WTC11 (cell line): ENCODE results near the gene KNDC1. TPM values are rescaled to one million over a fixed set of nuclear protein-coding genes. Genes with fewer than 3 reads are reported as not detected.

Source experiments
- ATAC-seq: fragments of 200-7000 bp; cut with Tn5 transposase; 2 replicates; pipeline ENCODE4 v1.10.0; 2021; ENCODE audit warnings: mild to moderate bottlenecking, moderate library complexity
- CTCF ChIA-PET: fragments of 300-600 bp; sonication (Branson Sonifier 250); formaldehyde crosslinking; loops from one replicate; lab custom pipeline; 2021; ENCODE audit warnings: antibody characterized with exemption; lab: Charles Lee
- POLR2A ChIA-PET: fragments of 350-600 bp; sonication (Branson Sonifier 250); formaldehyde crosslinking; loops from one replicate; lab custom pipeline; 2021; ENCODE audit warnings: antibody characterized with exemption; lab: Charles Lee
- DNase-seq: peaks from one replicate; pipeline ENCODE4 v3.0.0; 2021; ENCODE audit warnings: low spot score
- H3K27ac Mint-ChIP-seq: 2 replicates; pipeline ENCODE4 v1.8.0; 2021; ENCODE audit warnings: mixed read lengths
- H3K27me3 Mint-ChIP-seq: 2 replicates; pipeline ENCODE4 v1.8.0; 2021; ENCODE audit warnings: low read depth, mild to moderate bottlenecking, moderate library complexity, mixed read lengths
- H3K36me3 Mint-ChIP-seq: 2 replicates; pipeline ENCODE4 v1.8.0; 2021; ENCODE audit warnings: mixed read lengths
- H3K4me1 Mint-ChIP-seq: 2 replicates; pipeline ENCODE4 v1.8.0; 2022; ENCODE audit warnings: mixed read lengths
- H3K4me3 Mint-ChIP-seq: 2 replicates; pipeline ENCODE4 v1.8.0; 2021; ENCODE audit warnings: mild to moderate bottlenecking, moderate library complexity, mixed read lengths
- H3K9me3 Mint-ChIP-seq: 2 replicates; pipeline ENCODE4 v1.8.0; 2021; ENCODE audit warnings: mixed read lengths
- AFF4 ChIP-seq: sonication (generic); formaldehyde crosslinking; IDR thresholded peaks from 2 replicates; pipeline ENCODE4 v1.8.1; 2023; ENCODE audit warnings: mild to moderate bottlenecking, missing genetic modification reagents, borderline replicate concordance
- FOXP4 ChIP-seq: sonication (generic); formaldehyde crosslinking; IDR thresholded peaks from 2 replicates; pipeline ENCODE4 v1.8.0; 2022; ENCODE audit warnings: mild to moderate bottlenecking, missing genetic modification reagents
- GRHL2 ChIP-seq: fragments of 250-450 bp; sonication (Bioruptor Pico); IDR thresholded peaks from 2 replicates; pipeline ENCODE4 v1.8.0; 2022; ENCODE audit warnings: mild to moderate bottlenecking, moderate library complexity; ENCODE audit not compliant: insufficient replicate concordance, severe bottlenecking
- JUN ChIP-seq: sonication (generic); formaldehyde crosslinking; IDR thresholded peaks from 2 replicates; pipeline ENCODE4 v1.8.0; 2023; ENCODE audit warnings: mild to moderate bottlenecking, missing genetic modification reagents
- MYBL2 ChIP-seq: sonication (generic); formaldehyde crosslinking; IDR thresholded peaks from 2 replicates; pipeline ENCODE4 v1.8.1; 2023; ENCODE audit warnings: mild to moderate bottlenecking, moderate library complexity, missing genetic modification reagents
- NFATC4 ChIP-seq: fragments of 250-450 bp; sonication (Bioruptor Pico); IDR thresholded peaks from 2 replicates; pipeline ENCODE4 v1.9.0; 2021; ENCODE audit warnings: mild to moderate bottlenecking
- NR3C1 ChIP-seq: sonication (generic); formaldehyde crosslinking; conservative IDR thresholded peaks from 2 replicates; pipeline ENCODE4 v1.8.1; 2023; ENCODE audit warnings: low read depth, mild to moderate bottlenecking, missing genetic modification reagents
- PREB ChIP-seq: sonication (generic); formaldehyde crosslinking; IDR thresholded peaks from 2 replicates; pipeline ENCODE4 v1.8.1; 2022; ENCODE audit warnings: mild to moderate bottlenecking, missing genetic modification reagents, moderate library complexity, borderline replicate concordance
- PRRX2 ChIP-seq: fragments of 250-450 bp; sonication (Bioruptor Pico); IDR thresholded peaks from 2 replicates; pipeline ENCODE4 v1.8.0; 2021; ENCODE audit warnings: mild to moderate bottlenecking
- RELA ChIP-seq: sonication (generic); formaldehyde crosslinking; IDR thresholded peaks from 2 replicates; pipeline ENCODE4 v1.8.1; 2022; ENCODE audit warnings: missing genetic modification reagents, mild to moderate bottlenecking, borderline replicate concordance
- RORB ChIP-seq: fragments of 250-450 bp; sonication (Bioruptor Pico); IDR thresholded peaks from 2 replicates; pipeline ENCODE4 v1.9.0; 2021; ENCODE audit warnings: mild to moderate bottlenecking
- SP1 ChIP-seq: sonication (generic); formaldehyde crosslinking; conservative IDR thresholded peaks from 2 replicates; pipeline ENCODE4 v1.8.1; 2022; ENCODE audit warnings: missing genetic modification reagents
- TCF7 ChIP-seq: sonication (generic); formaldehyde crosslinking; IDR thresholded peaks from 2 replicates; pipeline ENCODE4 v1.8.0; 2022; ENCODE audit warnings: mild to moderate bottlenecking, low read depth, missing genetic modification reagents, moderate library complexity
- TEAD4 ChIP-seq: sonication (generic); formaldehyde crosslinking; IDR thresholded peaks from 2 replicates; pipeline ENCODE4 v1.8.0; 2022; ENCODE audit warnings: mild to moderate bottlenecking, missing genetic modification reagents
- ZNF232 ChIP-seq: sonication (generic); formaldehyde crosslinking; IDR thresholded peaks from 2 replicates; pipeline ENCODE4 v1.8.0; 2022; ENCODE audit warnings: mild to moderate bottlenecking, missing genetic modification reagents
- ZNF317 ChIP-seq: sonication (generic); formaldehyde crosslinking; IDR thresholded peaks from 2 replicates; pipeline ENCODE4 v1.8.1; 2023; ENCODE audit warnings: low read depth, mild to moderate bottlenecking, moderate library complexity, missing genetic modification reagents, borderline replicate concordance
- ZNF396 ChIP-seq: fragments of 250-450 bp; sonication (Bioruptor Pico); IDR thresholded peaks from 2 replicates; pipeline ENCODE4 v1.8.0; 2021; ENCODE audit warnings: mild to moderate bottlenecking, moderate library complexity, borderline replicate concordance
- ZNF423 ChIP-seq: fragments of 250-450 bp; sonication (Bioruptor Pico); IDR thresholded peaks from 2 replicates; pipeline ENCODE4 v2.1.2; 2022; ENCODE audit warnings: mild to moderate bottlenecking, moderate library complexity
- total RNA-seq: library from RNA; stranded (reverse); gene quantifications from 3 replicates; pipeline ENCODE4 v1.2.3, GENCODE V29; 2021
- TF ChIP-seq, protein P1 (sequence below): sonication (generic); formaldehyde crosslinking; IDR thresholded peaks from 2 replicates; pipeline ENCODE4 v1.8.1; 2022; ENCODE audit warnings: low read depth, missing genetic modification reagents, borderline replicate concordance
- TF ChIP-seq, protein P2 (sequence below): sonication (generic); formaldehyde crosslinking; IDR thresholded peaks from 2 replicates; pipeline ENCODE4 v1.8.0; 2022; ENCODE audit warnings: missing genetic modification reagents
- TF ChIP-seq, protein P3 (sequence below): fragments of 250-450 bp; sonication (Bioruptor Pico); IDR thresholded peaks from 2 replicates; pipeline ENCODE4 v1.8.0; 2021; ENCODE audit warnings: mild to moderate bottlenecking

Gene KNDC1
- total RNA-seq, 1 experiment from 2014 or later: 26.6 TPM

DNA sequence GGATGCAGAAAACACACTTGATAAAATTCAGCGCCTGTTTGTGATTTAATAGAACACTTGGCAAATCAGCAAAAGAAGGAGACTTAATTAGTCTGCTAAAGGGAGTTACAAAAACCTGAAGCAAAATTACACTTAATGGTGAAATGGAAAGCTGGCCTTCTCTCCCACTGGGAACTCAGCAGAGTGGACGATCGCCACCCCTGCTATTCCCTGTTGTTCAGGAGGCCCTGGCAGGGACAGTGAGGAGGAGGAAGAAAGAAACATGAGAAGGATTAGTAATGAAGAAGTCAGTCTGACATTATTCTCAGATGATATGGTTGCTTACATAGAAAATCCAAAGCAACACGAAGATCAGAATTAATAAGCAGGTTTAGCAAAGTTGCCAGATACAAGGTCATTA is 5.6 kb upstream of the KNDC1 start:
- ATAC-seq: no peak
- peaks cover 8% of the 10 kb centered on the region for H3K27me3 Mint-ChIP-seq
- H3K4me1 Mint-ChIP-seq: peaks cover 43% of the 10 kb centered on the region
- ChIA-PET POLR2A (no interaction called here), CTCF (no interaction called here)
- no peak overlapping the region for H3K27ac Mint-ChIP-seq
- TF ChIP-seq, protein P1, sequence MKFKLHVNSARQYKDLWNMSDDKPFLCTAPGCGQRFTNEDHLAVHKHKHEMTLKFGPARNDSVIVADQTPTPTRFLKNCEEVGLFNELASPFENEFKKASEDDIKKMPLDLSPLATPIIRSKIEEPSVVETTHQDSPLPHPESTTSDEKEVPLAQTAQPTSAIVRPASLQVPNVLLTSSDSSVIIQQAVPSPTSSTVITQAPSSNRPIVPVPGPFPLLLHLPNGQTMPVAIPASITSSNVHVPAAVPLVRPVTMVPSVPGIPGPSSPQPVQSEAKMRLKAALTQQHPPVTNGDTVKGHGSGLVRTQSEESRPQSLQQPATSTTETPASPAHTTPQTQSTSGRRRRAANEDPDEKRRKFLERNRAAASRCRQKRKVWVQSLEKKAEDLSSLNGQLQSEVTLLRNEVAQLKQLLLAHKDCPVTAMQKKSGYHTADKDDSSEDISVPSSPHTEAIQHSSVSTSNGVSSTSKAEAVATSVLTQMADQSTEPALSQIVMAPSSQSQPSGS (CRISPR knock-in tag): no peak
- TF ChIP-seq NR3C1 (CRISPR knock-in tag) (no peak), MYBL2 (no peak), RELA (CRISPR knock-in tag) (no peak), RORB (no peak), NFATC4 (CRISPR knock-in tag) (no peak), AFF4 (CRISPR knock-in tag) (no peak), PREB (CRISPR knock-in tag) (no peak), ZNF423 (no peak)
- TF ChIP-seq, protein P2, sequence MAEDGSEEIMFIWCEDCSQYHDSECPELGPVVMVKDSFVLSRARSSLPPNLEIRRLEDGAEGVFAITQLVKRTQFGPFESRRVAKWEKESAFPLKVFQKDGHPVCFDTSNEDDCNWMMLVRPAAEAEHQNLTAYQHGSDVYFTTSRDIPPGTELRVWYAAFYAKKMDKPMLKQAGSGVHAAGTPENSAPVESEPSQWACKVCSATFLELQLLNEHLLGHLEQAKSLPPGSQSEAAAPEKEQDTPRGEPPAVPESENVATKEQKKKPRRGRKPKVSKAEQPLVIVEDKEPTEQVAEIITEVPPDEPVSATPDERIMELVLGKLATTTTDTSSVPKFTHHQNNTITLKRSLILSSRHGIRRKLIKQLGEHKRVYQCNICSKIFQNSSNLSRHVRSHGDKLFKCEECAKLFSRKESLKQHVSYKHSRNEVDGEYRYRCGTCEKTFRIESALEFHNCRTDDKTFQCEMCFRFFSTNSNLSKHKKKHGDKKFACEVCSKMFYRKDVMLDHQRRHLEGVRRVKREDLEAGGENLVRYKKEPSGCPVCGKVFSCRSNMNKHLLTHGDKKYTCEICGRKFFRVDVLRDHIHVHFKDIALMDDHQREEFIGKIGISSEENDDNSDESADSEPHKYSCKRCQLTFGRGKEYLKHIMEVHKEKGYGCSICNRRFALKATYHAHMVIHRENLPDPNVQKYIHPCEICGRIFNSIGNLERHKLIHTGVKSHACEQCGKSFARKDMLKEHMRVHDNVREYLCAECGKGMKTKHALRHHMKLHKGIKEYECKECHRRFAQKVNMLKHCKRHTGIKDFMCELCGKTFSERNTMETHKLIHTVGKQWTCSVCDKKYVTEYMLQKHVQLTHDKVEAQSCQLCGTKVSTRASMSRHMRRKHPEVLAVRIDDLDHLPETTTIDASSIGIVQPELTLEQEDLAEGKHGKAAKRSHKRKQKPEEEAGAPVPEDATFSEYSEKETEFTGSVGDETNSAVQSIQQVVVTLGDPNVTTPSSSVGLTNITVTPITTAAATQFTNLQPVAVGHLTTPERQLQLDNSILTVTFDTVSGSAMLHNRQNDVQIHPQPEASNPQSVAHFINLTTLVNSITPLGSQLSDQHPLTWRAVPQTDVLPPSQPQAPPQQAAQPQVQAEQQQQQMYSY: no peak
- H3K9me3 Mint-ChIP-seq: peaks cover 14% of the 10 kb centered on the region
- DNase-seq: no peak
- no peak overlapping the region for H3K4me3 Mint-ChIP-seq
- peaks cover 10% of the 10 kb centered on the region for H3K36me3 Mint-ChIP-seq

GRCh38 chr10:133154996-133155778 is 4.8 kb upstream of the KNDC1 start:
- Mint-ChIP-seq H3K9me3 (peaks cover 6% of the 10 kb centered on the region), H3K27ac (no peak overlapping the region), H3K27me3 (peaks cover 8% of the 10 kb centered on the region), H3K4me3 (no peak overlapping the region), H3K4me1 (peaks cover 37% of the 10 kb centered on the region), H3K36me3 (peaks cover 2% of the 10 kb centered on the region)
- ChIA-PET POLR2A (no interaction called here), CTCF (no interaction called here)
- DNase-seq: no peak
- ATAC-seq: no peak
- TF ChIP-seq RORB (no peak), FOXP4 (CRISPR knock-in tag) (no peak), ZNF317 (CRISPR knock-in tag) (no peak), NR3C1 (CRISPR knock-in tag) (no peak), SP1 (CRISPR knock-in tag) (no peak), TCF7 (CRISPR knock-in tag) (no peak), TEAD4 (CRISPR knock-in tag) (no peak), PRRX2 (CRISPR knock-in tag) (no peak), JUN (CRISPR knock-in tag) (no peak), GRHL2 (CRISPR knock-in tag) (no peak), ZNF232 (CRISPR knock-in tag) (no peak), ZNF396 (CRISPR knock-in tag) (no peak)
- TF ChIP-seq, protein P3, sequence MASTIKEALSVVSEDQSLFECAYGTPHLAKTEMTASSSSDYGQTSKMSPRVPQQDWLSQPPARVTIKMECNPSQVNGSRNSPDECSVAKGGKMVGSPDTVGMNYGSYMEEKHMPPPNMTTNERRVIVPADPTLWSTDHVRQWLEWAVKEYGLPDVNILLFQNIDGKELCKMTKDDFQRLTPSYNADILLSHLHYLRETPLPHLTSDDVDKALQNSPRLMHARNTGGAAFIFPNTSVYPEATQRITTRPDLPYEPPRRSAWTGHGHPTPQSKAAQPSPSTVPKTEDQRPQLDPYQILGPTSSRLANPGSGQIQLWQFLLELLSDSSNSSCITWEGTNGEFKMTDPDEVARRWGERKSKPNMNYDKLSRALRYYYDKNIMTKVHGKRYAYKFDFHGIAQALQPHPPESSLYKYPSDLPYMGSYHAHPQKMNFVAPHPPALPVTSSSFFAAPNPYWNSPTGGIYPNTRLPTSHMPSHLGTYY (CRISPR knock-in tag): no peak
